ENCODE data around the gene GABBR2. TPM values are rescaled to one million over a fixed set of nuclear protein-coding genes. Genes with fewer than 3 reads are reported as not detected.

Gene GABBR2
- total RNA-seq, 1 experiment from 2014 or later: 0.33 TPM

GRCh38 chr9:98563212-98563907 is 145.4 kb downstream of the GABBR2 start:
- no peaks in the 10 kb centered on the region for H3K4me1 Mint-ChIP-seq (ENCODE audit: low read depth, unreplicated experiment)
- intact Hi-C loops (cut with micrococcal nuclease; ENCODE audit: unreplicated experiment): no loop called here
- CTCF ChIA-PET: no interaction called here
- H3K27me3 Mint-ChIP-seq (ENCODE audit: unreplicated experiment): peaks cover 25% of the 10 kb centered on the region
- no peak overlapping the region for H3K4me3 Mint-ChIP-seq (ENCODE audit: low read depth, unreplicated experiment)
- H3K27ac Mint-ChIP-seq (ENCODE audit: unreplicated experiment): no peak overlapping the region
- H3K9me3 Mint-ChIP-seq (ENCODE audit: low read depth, unreplicated experiment): no peaks in the 10 kb centered on the region
- BruUV-seq (replicated peaks): no TSS peak
- no peak for DNase-seq
- no peak for TF ChIP-seq CTCF (IDR thresholded peaks at IDR 0.05; ENCODE audit: unreplicated experiment)
- H3K36me3 Mint-ChIP-seq (ENCODE audit: insufficient read depth, unreplicated experiment): no peaks in the 10 kb centered on the region

GRCh38 chr9:98559561-98559960 is 149.2 kb downstream of the GABBR2 start:
- BruUV-seq (replicated peaks): no TSS peak
- intact Hi-C loops (cut with micrococcal nuclease; ENCODE audit: unreplicated experiment): no loop called here
- Mint-ChIP-seq H3K27me3 (ENCODE audit: unreplicated experiment) (peaks cover 40% of the 10 kb centered on the region), H3K9me3 (ENCODE audit: low read depth, unreplicated experiment) (no peaks in the 10 kb centered on the region), H3K36me3 (ENCODE audit: insufficient read depth, unreplicated experiment) (no peaks in the 10 kb centered on the region), H3K27ac (ENCODE audit: unreplicated experiment) (no peak overlapping the region), H3K4me1 (ENCODE audit: low read depth, unreplicated experiment) (no peaks in the 10 kb centered on the region), H3K4me3 (ENCODE audit: low read depth, unreplicated experiment) (no peak overlapping the region)
- no peak for TF ChIP-seq CTCF (IDR thresholded peaks at IDR 0.05; ENCODE audit: unreplicated experiment)
- CTCF ChIA-PET: no interaction called here
- DNase-seq: no peak

- Mint-ChIP-seq H3K4me1 (ENCODE audit: low read depth, unreplicated experiment) (no peaks in the 10 kb centered on the region), H3K36me3 (ENCODE audit: insufficient read depth, unreplicated experiment) (no peaks in the 10 kb centered on the region), H3K27me3 (ENCODE audit: unreplicated experiment) (peaks cover 40% of the 10 kb centered on the region), H3K27ac (ENCODE audit: unreplicated experiment) (no peak overlapping the region), H3K9me3 (ENCODE audit: low read depth, unreplicated experiment) (no peaks in the 10 kb centered on the region), H3K4me3 (ENCODE audit: low read depth, unreplicated experiment) (no peak overlapping the region)
- CTCF ChIA-PET: no interaction called here
- no peak for DNase-seq
- intact Hi-C loops (cut with micrococcal nuclease; ENCODE audit: unreplicated experiment): no loop called here
- no TSS peak for BruUV-seq (replicated peaks)
- TF ChIP-seq CTCF (IDR thresholded peaks at IDR 0.05; ENCODE audit: unreplicated experiment): no peak
Measured at GRCh38 chr9:98558575-98558974, 150.2 kb downstream of the GABBR2 start.

GRCh38 chr9:98556511-98556910 is 152.2 kb downstream of the GABBR2 start:
- H3K36me3 Mint-ChIP-seq (ENCODE audit: insufficient read depth, unreplicated experiment): no peaks in the 10 kb centered on the region
- no peaks in the 10 kb centered on the region for H3K9me3 Mint-ChIP-seq (ENCODE audit: low read depth, unreplicated experiment)
- DNase-seq: no peak
- intact Hi-C loops (cut with micrococcal nuclease; ENCODE audit: unreplicated experiment): no loop called here
- H3K27me3 Mint-ChIP-seq (ENCODE audit: unreplicated experiment): peaks cover 40% of the 10 kb centered on the region
- no peak overlapping the region for H3K27ac Mint-ChIP-seq (ENCODE audit: unreplicated experiment)
- H3K4me1 Mint-ChIP-seq (ENCODE audit: low read depth, unreplicated experiment): no peaks in the 10 kb centered on the region
- CTCF ChIA-PET: no interaction called here
- BruUV-seq (replicated peaks): no TSS peak
- no peak overlapping the region for H3K4me3 Mint-ChIP-seq (ENCODE audit: low read depth, unreplicated experiment)
- no peak for TF ChIP-seq CTCF (IDR thresholded peaks at IDR 0.05; ENCODE audit: unreplicated experiment)
